Keratinocyte (primary cell): ENCODE measurements around the gene MSRB2.

Experiments
- CTCF ChIP-seq, 3 experiments: IDR thresholded peaks in 1 of 3; conservative IDR thresholded peaks in 1 of 3; optimal IDR thresholded peaks in 1 of 3; 2 replicates in 2 of 3; 3 replicates in 1 of 3; pipeline versions ENCODE3 to v1.5.1; 2011; ENCODE audit warnings: low read length in 3 of 3, mild to moderate bottlenecking in 3 of 3, moderate library complexity in 2 of 3, control low read depth in 1 of 3, inconsistent platforms in 1 of 3; ENCODE audit not compliant: insufficient read depth in 2 of 3; ENCODE audit errors: extremely low read depth in 1 of 3
- EZH2 ChIP-seq: IDR thresholded peaks from one replicate; pipeline ENCODE4 v1.6.1; 2012; ENCODE audit warnings: inconsistent platforms, mild to moderate bottlenecking, low read length, moderate library complexity

DNA sequence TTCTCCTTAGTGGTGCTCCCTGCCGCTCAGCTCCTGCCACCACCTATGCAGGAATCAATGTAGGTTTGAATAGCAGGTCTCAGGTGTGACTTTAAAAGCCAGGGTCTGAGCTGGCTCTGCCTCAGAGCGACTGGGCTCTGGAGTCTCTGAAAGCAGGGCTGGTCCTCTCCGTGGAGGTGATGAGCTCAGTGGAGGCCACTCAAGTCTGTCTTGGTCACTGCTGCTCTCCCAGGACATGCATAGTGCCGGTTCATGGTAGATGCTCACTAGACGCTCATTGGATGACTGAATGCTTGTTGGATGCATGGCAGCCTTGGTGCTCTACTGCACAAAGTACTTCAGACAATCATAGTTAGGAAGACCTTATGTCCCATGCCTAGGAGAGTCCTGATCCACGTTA lies 51.7 kb downstream of the MSRB2 start:
- no peak for TF ChIP-seq EZH2
- TF ChIP-seq CTCF (optimal IDR thresholded peaks at IDR 0.05 in 1 of 3, IDR thresholded peaks at IDR 0.05 in 1 of 3, conservative IDR thresholded peaks at IDR 0.05 in 1 of 3; ENCODE audit: extremely low read depth in 1 of 3, insufficient read depth in 2 of 3, low read length in 3 of 3) = no peak
